ENCODE measurements around the gene EMC6.

EMC6 gene

GRCh38 chr17:3639981-3640596 lies 28.5 kb upstream of the EMC6 start:
- Mint-ChIP-seq H3K4me1 (peaks cover 2% of the 10 kb centered on the region), H3K4me3 (no peak overlapping the region)

GRCh38 chr17:3641014-3641413 lies 27.6 kb upstream of the EMC6 start:
- Mint-ChIP-seq H3K4me3 (no peak overlapping the region), H3K27ac (ENCODE audit: low read depth) (no peak overlapping the region), H3K9me3 (no peaks in the 10 kb centered on the region), H3K27me3 (no peaks in the 10 kb centered on the region), H3K36me3 (ENCODE audit: insufficient read depth) (peaks cover 6% of the 10 kb centered on the region), H3K4me1 (no peaks in the 10 kb centered on the region)
- DNase-seq (ENCODE audit: low spot score in 2 of 2) (no peak), ATAC-seq (replicated peaks; ENCODE audit: extremely low read depth, poor library complexity, severe bottlenecking) (no peak)

More at GRCh38 chr17:3639981-3640596, 28.5 kb upstream of the EMC6 start:
- peaks cover 6% of the 10 kb centered on the region for H3K36me3 Mint-ChIP-seq (ENCODE audit: insufficient read depth)
- no peak overlapping the region for H3K27ac Mint-ChIP-seq (ENCODE audit: low read depth)
- H3K9me3 Mint-ChIP-seq, result no peaks in the 10 kb centered on the region
- ATAC-seq (replicated peaks; ENCODE audit: extremely low read depth, poor library complexity, severe bottlenecking) (no peak), DNase-seq (ENCODE audit: low spot score in 2 of 2) (no peak)
- no peaks in the 10 kb centered on the region for H3K27me3 Mint-ChIP-seq

- no peak overlapping the region for H3K27ac Mint-ChIP-seq (ENCODE audit: low read depth)
- H3K4me3 Mint-ChIP-seq, result no peak overlapping the region
- no peaks in the 10 kb centered on the region for H3K4me1 Mint-ChIP-seq
- H3K9me3 Mint-ChIP-seq, result no peaks in the 10 kb centered on the region
- H3K36me3 Mint-ChIP-seq (ENCODE audit: insufficient read depth), result peaks cover 4% of the 10 kb centered on the region
- H3K27me3 Mint-ChIP-seq, result no peaks in the 10 kb centered on the region
- DNase-seq (ENCODE audit: low spot score in 2 of 2), result no peak
- no peak for ATAC-seq (replicated peaks; ENCODE audit: extremely low read depth, poor library complexity, severe bottlenecking)
Observed at GRCh38 chr17:3641717-3642486, 26.7 kb upstream of the EMC6 start.

- Mint-ChIP-seq H3K27me3 (no peaks in the 10 kb centered on the region), H3K36me3 (ENCODE audit: insufficient read depth) (peaks cover 4% of the 10 kb centered on the region), H3K27ac (ENCODE audit: low read depth) (no peak overlapping the region), H3K4me1 (no peaks in the 10 kb centered on the region), H3K9me3 (no peaks in the 10 kb centered on the region), H3K4me3 (no peak overlapping the region)
- no peak for ATAC-seq (replicated peaks; ENCODE audit: extremely low read depth, poor library complexity, severe bottlenecking)
- no peak for DNase-seq (ENCODE audit: low spot score in 2 of 2)
Observed at GRCh38 chr17:3643889-3644349, 24.7 kb upstream of the EMC6 start.

GRCh38 chr17:3645310-3645709 lies 23.3 kb upstream of the EMC6 start:
- Mint-ChIP-seq H3K27ac (ENCODE audit: low read depth) (no peak overlapping the region), H3K4me1 (no peaks in the 10 kb centered on the region), H3K27me3 (no peaks in the 10 kb centered on the region), H3K36me3 (ENCODE audit: insufficient read depth) (peaks cover 4% of the 10 kb centered on the region), H3K4me3 (no peak overlapping the region), H3K9me3 (no peaks in the 10 kb centered on the region)
- ATAC-seq (replicated peaks; ENCODE audit: extremely low read depth, poor library complexity, severe bottlenecking), result no peak
- no peak for DNase-seq (ENCODE audit: low spot score in 2 of 2)

GRCh38 chr17:3647251-3647650 lies 21.4 kb upstream of the EMC6 start:
- no peak overlapping the region for H3K4me3 Mint-ChIP-seq
- no peaks in the 10 kb centered on the region for H3K9me3 Mint-ChIP-seq
- no peak for DNase-seq (ENCODE audit: low spot score in 2 of 2)
- no peaks in the 10 kb centered on the region for H3K4me1 Mint-ChIP-seq
- no peak for ATAC-seq (replicated peaks; ENCODE audit: extremely low read depth, poor library complexity, severe bottlenecking)
- H3K27ac Mint-ChIP-seq (ENCODE audit: low read depth), result no peak overlapping the region
- H3K36me3 Mint-ChIP-seq (ENCODE audit: insufficient read depth), result peaks cover 2% of the 10 kb centered on the region
- no peaks in the 10 kb centered on the region for H3K27me3 Mint-ChIP-seq

- Mint-ChIP-seq H3K27me3 (no peaks in the 10 kb centered on the region), H3K4me1 (no peaks in the 10 kb centered on the region), H3K27ac (ENCODE audit: low read depth) (no peak overlapping the region), H3K9me3 (no peaks in the 10 kb centered on the region), H3K36me3 (ENCODE audit: insufficient read depth) (peaks cover 2% of the 10 kb centered on the region), H3K4me3 (no peak overlapping the region)
- DNase-seq (ENCODE audit: low spot score in 2 of 2) (no peak), ATAC-seq (replicated peaks; ENCODE audit: extremely low read depth, poor library complexity, severe bottlenecking) (no peak)
Observed at GRCh38 chr17:3647769-3648555, 20.6 kb upstream of the EMC6 start.

GRCh38 chr17:3655766-3656165 lies 12.8 kb upstream of the EMC6 start:
- no peak for ATAC-seq (replicated peaks; ENCODE audit: extremely low read depth, poor library complexity, severe bottlenecking)
- no peak for DNase-seq (ENCODE audit: low spot score in 2 of 2)
- H3K9me3 Mint-ChIP-seq, result no peaks in the 10 kb centered on the region
- no peak overlapping the region for H3K27ac Mint-ChIP-seq (ENCODE audit: low read depth)
- no peak overlapping the region for H3K4me3 Mint-ChIP-seq
- no peaks in the 10 kb centered on the region for H3K36me3 Mint-ChIP-seq (ENCODE audit: insufficient read depth)
- no peaks in the 10 kb centered on the region for H3K4me1 Mint-ChIP-seq
- no peaks in the 10 kb centered on the region for H3K27me3 Mint-ChIP-seq

GRCh38 chr17:3656353-3656752 lies 12.3 kb upstream of the EMC6 start:
- Mint-ChIP-seq H3K27ac (ENCODE audit: low read depth) (no peak overlapping the region), H3K9me3 (no peaks in the 10 kb centered on the region)
- ATAC-seq (replicated peaks; ENCODE audit: extremely low read depth, poor library complexity, severe bottlenecking), result no peak

GRCh38 chr17:3656755-3657587 lies 11.6 kb upstream of the EMC6 start:
- ATAC-seq (replicated peaks; ENCODE audit: extremely low read depth, poor library complexity, severe bottlenecking), result no peak
- H3K4me1 Mint-ChIP-seq, result no peaks in the 10 kb centered on the region
- H3K9me3 Mint-ChIP-seq, result no peaks in the 10 kb centered on the region
- no peak overlapping the region for H3K4me3 Mint-ChIP-seq
- no peaks in the 10 kb centered on the region for H3K36me3 Mint-ChIP-seq (ENCODE audit: insufficient read depth)
- no peak overlapping the region for H3K27ac Mint-ChIP-seq (ENCODE audit: low read depth)
- no peaks in the 10 kb centered on the region for H3K27me3 Mint-ChIP-seq
- DNase-seq (ENCODE audit: low spot score in 2 of 2), result no peak

More at GRCh38 chr17:3656353-3656752, 12.3 kb upstream of the EMC6 start:
- Mint-ChIP-seq H3K4me3 (no peak overlapping the region), H3K36me3 (ENCODE audit: insufficient read depth) (no peaks in the 10 kb centered on the region), H3K27me3 (no peaks in the 10 kb centered on the region), H3K4me1 (no peaks in the 10 kb centered on the region)
- DNase-seq (ENCODE audit: low spot score in 2 of 2), result no peak

- Mint-ChIP-seq H3K36me3 (ENCODE audit: insufficient read depth) (no peaks in the 10 kb centered on the region), H3K4me1 (no peaks in the 10 kb centered on the region), H3K4me3 (no peak overlapping the region), H3K9me3 (no peaks in the 10 kb centered on the region), H3K27ac (ENCODE audit: low read depth) (no peak overlapping the region), H3K27me3 (no peaks in the 10 kb centered on the region)
- DNase-seq (ENCODE audit: low spot score in 2 of 2), result no peak
- ATAC-seq (replicated peaks; ENCODE audit: extremely low read depth, poor library complexity, severe bottlenecking), result no peak
Observed at GRCh38 chr17:3657588-3657869, 11.1 kb upstream of the EMC6 start.
